ENCODE measurements around the gene ATP7A.
A peak's percentile ranks its signal among the peaks of the same experiment; 100 is the strongest.

Gene ATP7A

GRCh38 chrX:78019586-78020483 lies 109.3 kb downstream of the ATP7A start:
- TF ChIP-seq, protein P1, sequence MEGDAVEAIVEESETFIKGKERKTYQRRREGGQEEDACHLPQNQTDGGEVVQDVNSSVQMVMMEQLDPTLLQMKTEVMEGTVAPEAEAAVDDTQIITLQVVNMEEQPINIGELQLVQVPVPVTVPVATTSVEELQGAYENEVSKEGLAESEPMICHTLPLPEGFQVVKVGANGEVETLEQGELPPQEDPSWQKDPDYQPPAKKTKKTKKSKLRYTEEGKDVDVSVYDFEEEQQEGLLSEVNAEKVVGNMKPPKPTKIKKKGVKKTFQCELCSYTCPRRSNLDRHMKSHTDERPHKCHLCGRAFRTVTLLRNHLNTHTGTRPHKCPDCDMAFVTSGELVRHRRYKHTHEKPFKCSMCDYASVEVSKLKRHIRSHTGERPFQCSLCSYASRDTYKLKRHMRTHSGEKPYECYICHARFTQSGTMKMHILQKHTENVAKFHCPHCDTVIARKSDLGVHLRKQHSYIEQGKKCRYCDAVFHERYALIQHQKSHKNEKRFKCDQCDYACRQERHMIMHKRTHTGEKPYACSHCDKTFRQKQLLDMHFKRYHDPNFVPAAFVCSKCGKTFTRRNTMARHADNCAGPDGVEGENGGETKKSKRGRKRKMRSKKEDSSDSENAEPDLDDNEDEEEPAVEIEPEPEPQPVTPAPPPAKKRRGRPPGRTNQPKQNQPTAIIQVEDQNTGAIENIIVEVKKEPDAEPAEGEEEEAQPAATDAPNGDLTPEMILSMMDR (IDR thresholded peaks at IDR 0.05; ENCODE audit: control insufficient read depth, insufficient read depth, low read depth, low read length, missing control alignments), result no peak
- H3K4me3 ChIP-seq (ENCODE audit: control insufficient read depth, low read depth, low read length), result no peak overlapping the region
- no peak for DNase-seq (ENCODE audit: low read depth)

DNA sequence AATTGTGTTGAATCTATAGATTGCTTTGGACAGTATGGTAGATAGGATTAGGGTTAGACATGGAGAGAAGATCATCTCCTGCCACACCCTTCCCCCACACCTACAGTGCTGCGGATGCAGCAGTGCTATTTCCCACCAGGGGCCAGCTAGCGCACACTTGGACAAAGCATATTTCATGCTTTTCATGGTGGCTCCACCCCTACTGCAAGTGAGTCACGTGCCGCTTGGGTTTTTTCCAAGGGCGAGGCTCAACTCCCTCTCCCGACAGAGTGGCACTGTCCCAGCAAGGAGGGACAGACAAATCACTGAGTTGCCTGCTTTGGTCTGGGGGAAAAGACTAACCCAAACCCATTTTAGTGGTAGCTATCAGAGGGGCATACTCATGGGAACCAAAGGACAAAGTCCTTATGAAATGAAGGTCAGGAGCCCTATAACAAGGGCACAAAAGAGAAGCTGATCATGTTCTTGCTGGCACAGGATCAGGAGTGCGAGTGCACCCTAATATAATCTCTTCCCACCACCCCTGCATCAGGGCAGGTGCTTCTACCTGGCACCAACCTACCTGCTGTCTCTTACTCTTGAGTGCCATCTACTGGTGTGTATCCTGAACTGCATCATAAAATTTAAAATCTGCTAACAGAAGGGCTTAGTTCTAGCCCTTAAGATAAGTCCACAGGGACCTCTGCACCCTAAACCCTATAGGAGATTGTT lies 114.0 kb downstream of the ATP7A start:
- TF ChIP-seq, protein P1 (IDR thresholded peaks at IDR 0.05; ENCODE audit: control insufficient read depth, insufficient read depth, low read depth, low read length, missing control alignments), result peak; percentile 64
- no peak overlapping the region for H3K4me3 ChIP-seq (ENCODE audit: control insufficient read depth, low read depth, low read length)
- no peak for DNase-seq (ENCODE audit: low read depth)

DNA sequence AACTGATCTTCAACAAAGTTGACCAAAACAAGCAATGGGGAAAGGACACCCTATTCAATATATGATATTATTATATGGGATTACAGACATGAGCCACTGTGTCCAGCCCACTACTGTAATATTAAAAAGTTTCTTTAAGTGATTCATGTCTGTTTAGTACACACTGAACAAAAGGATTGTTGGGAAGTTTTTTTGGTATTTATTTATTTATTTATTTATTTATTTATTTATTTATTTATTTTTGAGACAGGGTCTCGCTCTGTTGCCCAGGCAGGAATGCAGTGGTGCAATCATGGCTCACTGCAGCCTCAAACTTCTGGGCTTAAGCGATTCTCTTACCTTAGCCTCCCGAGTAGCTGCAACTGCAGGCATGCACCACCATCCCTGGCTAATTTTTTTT lies 117.3 kb downstream of the ATP7A start:
- TF ChIP-seq, protein P1 (IDR thresholded peaks at IDR 0.05; ENCODE audit: control insufficient read depth, insufficient read depth, low read depth, low read length, missing control alignments), result no peak
- H3K4me3 ChIP-seq (ENCODE audit: control insufficient read depth, low read depth, low read length), result no peak overlapping the region
- no peak for DNase-seq (ENCODE audit: low read depth)

DNA sequence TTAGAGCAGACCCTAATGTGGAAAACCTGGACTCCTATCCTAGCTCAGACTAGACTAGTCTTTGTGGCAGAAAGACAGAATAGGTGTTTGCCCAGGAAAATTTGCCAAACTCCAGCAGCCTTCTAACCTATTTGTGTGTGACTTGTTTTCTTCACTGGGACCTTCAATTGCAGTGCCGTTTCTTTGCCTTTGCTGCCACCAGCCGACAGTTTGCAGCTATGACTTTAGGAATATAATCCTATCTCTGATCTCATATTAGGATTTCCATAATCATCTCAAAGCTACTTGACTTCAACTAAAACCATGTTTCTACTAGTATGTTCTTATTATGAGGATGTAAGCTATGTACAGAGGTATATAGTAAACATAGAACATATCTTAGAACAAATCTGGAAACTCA lies 119.2 kb downstream of the ATP7A start:
- TF ChIP-seq, protein P1 (IDR thresholded peaks at IDR 0.05; ENCODE audit: control insufficient read depth, insufficient read depth, low read depth, low read length, missing control alignments), result peak; percentile 73
- DNase-seq (ENCODE audit: low read depth), result peak; percentile 4
- no peak overlapping the region for H3K4me3 ChIP-seq (ENCODE audit: control insufficient read depth, low read depth, low read length)

GRCh38 chrX:78035061-78035460 lies 124.6 kb downstream of the ATP7A start:
- H3K4me3 ChIP-seq (ENCODE audit: control insufficient read depth, low read depth, low read length), result no peak overlapping the region
- DNase-seq (ENCODE audit: low read depth), result no peak
- TF ChIP-seq, protein P1 (IDR thresholded peaks at IDR 0.05; ENCODE audit: control insufficient read depth, insufficient read depth, low read depth, low read length, missing control alignments), result no peak

DNA sequence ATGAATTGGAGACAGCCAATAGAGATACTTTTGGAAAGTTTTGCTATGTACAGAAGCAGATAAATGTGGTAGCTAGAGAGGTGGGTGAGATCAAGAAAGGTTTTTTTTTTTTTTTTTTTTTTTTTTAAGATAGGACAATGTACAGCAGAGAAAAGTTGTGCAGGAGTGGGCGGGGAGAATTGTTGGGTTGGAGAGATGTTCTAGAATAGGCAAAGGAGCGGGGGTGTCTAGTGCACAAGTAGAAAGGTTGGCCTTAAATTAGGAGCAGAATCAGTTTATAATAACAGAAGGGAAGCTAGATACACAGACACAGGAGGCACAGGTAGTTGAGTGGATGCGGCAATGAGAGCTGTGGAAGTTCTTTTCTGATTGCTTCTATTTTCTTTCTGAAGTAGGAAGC lies 127.4 kb downstream of the ATP7A start:
- no peak overlapping the region for H3K4me3 ChIP-seq (ENCODE audit: control insufficient read depth, low read depth, low read length)
- TF ChIP-seq, protein P1 (IDR thresholded peaks at IDR 0.05; ENCODE audit: control insufficient read depth, insufficient read depth, low read depth, low read length, missing control alignments), result no peak
- no peak for DNase-seq (ENCODE audit: low read depth)

Data from AG09309 (cell line).